HepG2 (cell line): ENCODE measurements around the gene ACTA2.

Experiments
- GTF3A ChIP-seq: sonication (generic); formaldehyde crosslinking; conservative IDR thresholded peaks from 2 replicates; pipeline ENCODE4 v1.4.0; 2020; ENCODE audit warnings: mild to moderate bottlenecking, missing genetic modification reagents
- JUN ChIP-seq: sonication (generic); formaldehyde crosslinking; IDR thresholded peaks from 2 replicates; pipeline ENCODE4 v1.4.0; 2020; ENCODE audit warnings: mild to moderate bottlenecking, missing genetic modification reagents
- SUZ12 ChIP-seq: fragments of 150-350 bp; IDR thresholded peaks from 2 replicates; pipeline ENCODE4 v1.6.1; 2014; ENCODE audit warnings: low read depth, low read length
- TAF1 ChIP-seq: sonication (generic); formaldehyde crosslinking; IDR thresholded peaks from 2 replicates; pipeline ENCODE4 v1.4.0; 2020; ENCODE audit warnings: missing genetic modification reagents
- TF ChIP-seq, protein P1 (sequence below): sonication (generic); formaldehyde crosslinking; IDR thresholded peaks from 2 replicates; pipeline ENCODE4 v1.4.0; 2020; ENCODE audit warnings: missing genetic modification reagents, borderline replicate concordance
- TF ChIP-seq, protein P2 (sequence below): sonication (generic); formaldehyde crosslinking; IDR thresholded peaks from 2 replicates; pipeline ENCODE4 v1.5.0; 2020; ENCODE audit warnings: mild to moderate bottlenecking, missing genetic modification reagents, moderate library complexity

DNA sequence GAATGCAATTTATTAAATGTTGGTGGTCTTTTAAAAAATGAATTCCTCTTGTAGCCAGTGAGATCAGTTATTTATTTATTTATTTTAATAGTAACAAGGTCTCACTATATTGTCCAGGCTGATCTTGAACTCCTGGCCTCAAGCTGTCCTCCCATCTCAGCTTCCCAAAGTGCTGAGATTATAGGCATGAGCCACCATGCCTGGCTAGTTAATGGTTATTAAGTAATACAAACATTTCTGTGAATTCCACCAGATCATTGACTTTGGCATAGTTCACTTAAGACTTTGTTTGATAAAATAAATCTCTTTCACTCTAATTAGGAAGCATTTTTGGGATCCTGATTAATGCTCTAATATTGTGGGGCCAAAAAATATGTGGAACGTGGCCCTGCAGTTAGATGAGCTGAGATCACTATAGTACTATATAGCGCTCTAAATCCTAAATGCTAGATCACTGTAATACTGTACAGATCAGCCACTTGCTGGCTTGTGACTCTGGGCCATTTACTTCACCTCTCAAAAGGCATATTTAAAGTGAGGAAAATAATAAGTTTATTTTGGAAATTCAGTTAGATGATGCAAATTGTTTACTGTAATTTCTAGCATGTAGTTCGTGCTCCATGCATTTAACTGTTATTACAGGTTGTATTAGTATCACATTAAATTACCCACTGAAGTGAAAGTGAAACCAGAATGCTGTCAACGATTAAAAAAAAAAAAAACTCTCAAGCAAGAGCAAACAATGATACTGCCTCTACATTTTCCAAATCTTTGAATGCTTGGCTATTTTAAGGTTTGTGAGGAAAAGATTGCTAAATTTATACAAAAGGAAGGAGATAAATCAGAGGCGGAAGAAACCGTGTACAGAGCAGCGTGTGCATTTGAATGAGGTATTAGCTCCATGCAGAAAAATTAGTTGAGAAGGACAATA is 22.1 kb upstream of the ACTA2 start:
- TF ChIP-seq JUN (CRISPR knock-in tag) (no peak), GTF3A (CRISPR knock-in tag) (no peak), SUZ12 (no peak), TAF1 (CRISPR knock-in tag) (no peak)
- TF ChIP-seq, protein P1, sequence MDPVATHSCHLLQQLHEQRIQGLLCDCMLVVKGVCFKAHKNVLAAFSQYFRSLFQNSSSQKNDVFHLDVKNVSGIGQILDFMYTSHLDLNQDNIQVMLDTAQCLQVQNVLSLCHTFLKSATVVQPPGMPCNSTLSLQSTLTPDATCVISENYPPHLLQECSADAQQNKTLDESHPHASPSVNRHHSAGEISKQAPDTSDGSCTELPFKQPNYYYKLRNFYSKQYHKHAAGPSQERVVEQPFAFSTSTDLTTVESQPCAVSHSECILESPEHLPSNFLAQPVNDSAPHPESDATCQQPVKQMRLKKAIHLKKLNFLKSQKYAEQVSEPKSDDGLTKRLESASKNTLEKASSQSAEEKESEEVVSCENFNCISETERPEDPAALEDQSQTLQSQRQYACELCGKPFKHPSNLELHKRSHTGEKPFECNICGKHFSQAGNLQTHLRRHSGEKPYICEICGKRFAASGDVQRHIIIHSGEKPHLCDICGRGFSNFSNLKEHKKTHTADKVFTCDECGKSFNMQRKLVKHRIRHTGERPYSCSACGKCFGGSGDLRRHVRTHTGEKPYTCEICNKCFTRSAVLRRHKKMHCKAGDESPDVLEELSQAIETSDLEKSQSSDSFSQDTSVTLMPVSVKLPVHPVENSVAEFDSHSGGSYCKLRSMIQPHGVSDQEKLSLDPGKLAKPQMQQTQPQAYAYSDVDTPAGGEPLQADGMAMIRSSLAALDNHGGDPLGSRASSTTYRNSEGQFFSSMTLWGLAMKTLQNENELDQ (CRISPR knock-in tag), result no peak
- TF ChIP-seq, protein P2, sequence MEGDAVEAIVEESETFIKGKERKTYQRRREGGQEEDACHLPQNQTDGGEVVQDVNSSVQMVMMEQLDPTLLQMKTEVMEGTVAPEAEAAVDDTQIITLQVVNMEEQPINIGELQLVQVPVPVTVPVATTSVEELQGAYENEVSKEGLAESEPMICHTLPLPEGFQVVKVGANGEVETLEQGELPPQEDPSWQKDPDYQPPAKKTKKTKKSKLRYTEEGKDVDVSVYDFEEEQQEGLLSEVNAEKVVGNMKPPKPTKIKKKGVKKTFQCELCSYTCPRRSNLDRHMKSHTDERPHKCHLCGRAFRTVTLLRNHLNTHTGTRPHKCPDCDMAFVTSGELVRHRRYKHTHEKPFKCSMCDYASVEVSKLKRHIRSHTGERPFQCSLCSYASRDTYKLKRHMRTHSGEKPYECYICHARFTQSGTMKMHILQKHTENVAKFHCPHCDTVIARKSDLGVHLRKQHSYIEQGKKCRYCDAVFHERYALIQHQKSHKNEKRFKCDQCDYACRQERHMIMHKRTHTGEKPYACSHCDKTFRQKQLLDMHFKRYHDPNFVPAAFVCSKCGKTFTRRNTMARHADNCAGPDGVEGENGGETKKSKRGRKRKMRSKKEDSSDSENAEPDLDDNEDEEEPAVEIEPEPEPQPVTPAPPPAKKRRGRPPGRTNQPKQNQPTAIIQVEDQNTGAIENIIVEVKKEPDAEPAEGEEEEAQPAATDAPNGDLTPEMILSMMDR (CRISPR knock-in tag), result no peak
